H1 (cell line): ENCODE measurements around the gene TPSB2. TPM values are rescaled to one million over a fixed set of nuclear protein-coding genes. Genes with fewer than 3 reads are reported as not detected.

Source experiments
- CTCF ChIA-PET: fragments of 300-600 bp; sonication (Branson Sonifier 250); formaldehyde crosslinking; loops from one replicate; lab custom pipeline; 2021; ENCODE audit not compliant: partially characterized antibody; lab: Charles Lee
- POLR2A ChIA-PET: fragments of 300-600 bp; sonication (Branson Sonifier 250); formaldehyde crosslinking; loops from one replicate; lab custom pipeline; 2021; ENCODE audit warnings: inconsistent platforms; ENCODE audit not compliant: partially characterized antibody; lab: Charles Lee
- DNase-seq, 2 experiments: peaks; one replicate each; pipeline versions ENCODE4 v3.0.0 to v3.0.0-alpha.2; 2010 to 2022; ENCODE audit warnings: low spot score in 2 of 2, low read depth in 1 of 2, mixed read lengths in 1 of 2
- FAIRE-seq: peaks from 2 replicates; lab custom pipeline; 2011; peaks lifted over from hg19 to GRCh38; lab: Jason Lieb, UNC
- H2AFZ ChIP-seq: 2 replicates; pipeline ENCODE4 v1.8.1; 2012; ENCODE audit warnings: low read length, inconsistent platforms
- H2AK5ac ChIP-seq: 2 replicates; pipeline ENCODE4 v1.6.1; 2013; ENCODE audit warnings: low read depth, low read length
- H2BK120ac ChIP-seq: replicated peaks from 2 replicates; pipeline ENCODE3; 2013; ENCODE audit warnings: low read depth, low read length, inconsistent platforms
- H2BK12ac ChIP-seq: 2 replicates; pipeline ENCODE4 v1.6.1; 2013; ENCODE audit warnings: low read depth, low read length
- H2BK15ac ChIP-seq: 2 replicates; pipeline ENCODE4 v1.6.1; 2013; ENCODE audit warnings: low read length
- H2BK20ac ChIP-seq: 2 replicates; pipeline ENCODE4 v1.6.1; 2013; ENCODE audit warnings: low read length
- H2BK5ac ChIP-seq: 2 replicates; pipeline ENCODE4 v1.6.1; 2013; ENCODE audit warnings: low read depth, low read length
- H3K14ac ChIP-seq: 2 replicates; pipeline ENCODE4 v1.6.1; 2013; ENCODE audit warnings: inconsistent platforms; ENCODE audit not compliant: insufficient read length
- H3K18ac ChIP-seq: 2 replicates; pipeline ENCODE4 v1.6.1; 2013; ENCODE audit warnings: low read length; ENCODE audit errors: extremely low read depth
- H3K23ac ChIP-seq: 2 replicates; pipeline ENCODE4 v1.6.1; 2013; ENCODE audit warnings: inconsistent platforms; ENCODE audit not compliant: insufficient read length
- H3K23me2 ChIP-seq: 2 replicates; pipeline ENCODE4 v1.6.1; 2013; ENCODE audit warnings: low read depth, low read length
- H3K27ac ChIP-seq: 2 replicates; pipeline ENCODE4 v1.6.1; 2011; ENCODE audit warnings: low read depth, low read length, inconsistent platforms
- H3K27me3 ChIP-seq, 4 experiments: replicated peaks in 1 of 4; 1 replicate in 1 of 4; 2 replicates in 3 of 4; pipeline versions ENCODE4 v1.6.1 to v1.8.1; 2011 to 2013; ENCODE audit warnings: low read length in 3 of 4, mild to moderate bottlenecking in 3 of 4, inconsistent platforms in 2 of 4, mixed read lengths in 2 of 4, moderate library complexity in 1 of 4; ENCODE audit not compliant: control insufficient read depth in 3 of 4, insufficient read depth in 3 of 4; ENCODE audit errors: extremely low read depth in 1 of 4
- H3K36me3 ChIP-seq, 4 experiments: 2 replicates each; pipeline versions ENCODE4 v1.6.1 to v1.8.1; 2011 to 2013; ENCODE audit warnings: mild to moderate bottlenecking in 4 of 4, low read length in 3 of 4, moderate library complexity in 2 of 4, control low read depth in 1 of 4, inconsistent platforms in 1 of 4; ENCODE audit not compliant: insufficient read depth in 4 of 4, control insufficient read depth in 2 of 4
- H3K4ac ChIP-seq: replicated peaks from 2 replicates; pipeline ENCODE3; 2013; ENCODE audit warnings: low read length, low read depth, mixed read lengths, inconsistent platforms; ENCODE audit not compliant: insufficient read length
- H3K4me1 ChIP-seq, 4 experiments: replicated peaks in 1 of 4; 1 replicate in 1 of 4; 2 replicates in 3 of 4; pipeline versions ENCODE4 v1.6.1 to v1.8.1; 2011 to 2013; ENCODE audit warnings: low read length in 3 of 4, inconsistent platforms in 2 of 4, mixed read lengths in 1 of 4; ENCODE audit not compliant: insufficient read depth in 4 of 4, control insufficient read depth in 3 of 4
- H3K4me2 ChIP-seq, 2 experiments: 2 replicates each; pipeline versions ENCODE4 v1.6.1 to v1.8.1; 2011 to 2013; ENCODE audit warnings: low read depth in 2 of 2, low read length in 2 of 2, control low read depth in 1 of 2, inconsistent platforms in 1 of 2, mild to moderate bottlenecking in 1 of 2; ENCODE audit not compliant: insufficient read depth in 1 of 2
- H3K4me3 ChIP-seq, 4 experiments: fragments of 200-600, 300-600 bp in 1 of 4; sonication (generic), shearing (Covaris generic), sonication (Bioruptor Twin) in 1 of 4; 2 replicates each; pipeline versions ENCODE4 v1.5.1 to v1.8.1; 2011 to 2016; ENCODE audit warnings: low read length in 4 of 4, low read depth in 3 of 4, control low read depth in 2 of 4, inconsistent platforms in 2 of 4, mild to moderate bottlenecking in 2 of 4, mixed read lengths in 1 of 4, moderate library complexity in 1 of 4; ENCODE audit not compliant: insufficient read depth in 2 of 4; ENCODE audit errors: extremely low read depth in 1 of 4
- H3K56ac ChIP-seq: replicated peaks from 2 replicates; pipeline ENCODE3; 2013; ENCODE audit warnings: low read depth, mild to moderate bottlenecking, mixed read lengths, low read length, inconsistent platforms; ENCODE audit not compliant: insufficient read length
- H3K79me1 ChIP-seq: 2 replicates; pipeline ENCODE4 v1.6.1; 2013; ENCODE audit warnings: low read depth, low read length, control low read depth
- H3K79me2 ChIP-seq, 2 experiments: 2 replicates each; pipeline versions ENCODE4 v1.6.1 to v1.8.1; 2012 to 2013; ENCODE audit warnings: low read length in 2 of 2, mild to moderate bottlenecking in 2 of 2, inconsistent platforms in 1 of 2; ENCODE audit not compliant: insufficient read depth in 2 of 2, control insufficient read depth in 1 of 2
- H3K9ac ChIP-seq, 4 experiments: replicated peaks in 1 of 4; 1 replicate in 1 of 4; 2 replicates in 3 of 4; pipeline versions ENCODE4 v1.6.1 to v1.8.1; 2011 to 2013; ENCODE audit warnings: low read depth in 3 of 4, low read length in 3 of 4, control low read depth in 2 of 4, mild to moderate bottlenecking in 2 of 4, moderate library complexity in 2 of 4, inconsistent platforms in 1 of 4; ENCODE audit errors: extremely low read depth in 1 of 4
- H3K9me3 ChIP-seq, 2 experiments: 2 replicates each; pipeline versions ENCODE4 v1.6.1 to v1.8.1; 2012 to 2013; ENCODE audit warnings: mild to moderate bottlenecking in 2 of 2, moderate library complexity in 2 of 2, control low read depth in 1 of 2, inconsistent platforms in 1 of 2, low read depth in 1 of 2, low read length in 1 of 2, mixed read lengths in 1 of 2; ENCODE audit not compliant: insufficient read depth in 2 of 2
- H4K20me1 ChIP-seq, 2 experiments: replicated peaks in 1 of 2; 2 replicates each; pipeline versions ENCODE3 to v1.8.1; 2011 to 2013; ENCODE audit warnings: inconsistent platforms in 2 of 2, low read length in 2 of 2, mild to moderate bottlenecking in 1 of 2; ENCODE audit not compliant: insufficient read depth in 2 of 2, control insufficient read depth in 1 of 2
- H4K5ac ChIP-seq: 2 replicates; pipeline ENCODE4 v1.6.1; 2013; ENCODE audit warnings: low read length, low read depth, mixed read lengths, inconsistent platforms; ENCODE audit not compliant: insufficient read length
- H4K8ac ChIP-seq: 2 replicates; pipeline ENCODE4 v1.8.0; 2013; ENCODE audit warnings: mild to moderate bottlenecking, moderate library complexity, low read length, inconsistent platforms; ENCODE audit not compliant: insufficient read depth; ENCODE audit errors: extremely low read depth
- H4K91ac ChIP-seq: replicated peaks from 2 replicates; pipeline ENCODE3; 2013; ENCODE audit warnings: low read length, mixed read lengths, inconsistent platforms; ENCODE audit not compliant: insufficient read length
- SIRT6 ChIP-seq: IDR thresholded peaks from one replicate; pipeline ENCODE4 v1.7.1; 2012; ENCODE audit warnings: low read length, inconsistent platforms
- WGBS, 2 experiments: shearing (Covaris generic) in 1 of 2; methylation state at CpG; one replicate each; pipeline versions ENCODE4 v1.1.6 to v1.1.7; 2013 to 2015; ENCODE audit warnings: low lambda C conversion rate in 2 of 2, mixed read lengths in 2 of 2, inconsistent platforms in 1 of 2, low coverage in 1 of 2, missing lambda C conversion rate in 1 of 2; ENCODE audit not compliant: insufficient replicate concordance in 2 of 2, insufficient coverage in 1 of 2, insufficient read length in 1 of 2; ENCODE audit errors: extremely low coverage in 1 of 2, missing lambda C conversion rate in 1 of 2; 5-methylcytosine and 5-hydroxymethylcytosine counted together
- polyA plus RNA-seq, 7 experiments: library from polyadenylated mRNA; depleted of rRNA in 3 of 7; stranded (reverse) in 5 of 7; unstranded in 2 of 7; fragments of >200 nt in 5 of 7; fragments of 200-250 nt in 2 of 7; gene quantifications; 1 replicate in 5 of 7; 2 replicates in 1 of 7; 4 replicates in 1 of 7; pipeline versions ENCODE4 v1.2.1 to v1.2.3, GENCODE V29; 2011 to 2013; ENCODE audit warnings: missing spikeins in 2 of 7, mixed read lengths in 2 of 7
- total RNA-seq: library from RNA; stranded (reverse); fragmentation: NEBNext Ultra II Directional; extraction: Animal tissue kit (Norgen Biotek cat#: 25700); gene quantifications from 2 replicates; pipeline ENCODE4 v1.2.1, GENCODE V29; 2021

TPSB2 gene
- total and polyA plus RNA-seq, 2 of the 8 experiments (the other 6 are each of a cell fraction or from before 2014, with no cell fraction given), result 0.08 TPM; not detected in 1

GRCh38 chr16:1260101-1260680, 30.2 kb upstream of the TPSB2 start:
- POLR2A ChIA-PET, result interaction anchor here (0.8 kb wide), 1 partner anchor 72 kb away, joined by 3 read pairs; no protein-coding TSS in a partner anchor
- FAIRE-seq (no peak), DNase-seq (no peak)
- Histone ChIP-seq H3K18ac (no peak overlapping the region), H2BK120ac (no peak overlapping the region), H3K4ac (no peak overlapping the region), H4K8ac (no peak overlapping the region; the same call in none of the 2 replicates), H3K56ac (no peak overlapping the region), H2BK15ac (peak overlapping the region; percentile 72; the same call in 1 of the 2 replicates), H2BK12ac (no peak overlapping the region), H3K27me3 (peaks cover 0 to 28% (median 14%) of the 10 kb centered on the region in 4 experiments; a peak in 5 of 7 replicates), H3K9me3 (peaks cover 0 to 2% of the 10 kb centered on the region in 2 experiments; a peak in 1 of 4 replicates), H3K79me2 (no peaks in the 10 kb centered on the region), H3K23ac (no peak overlapping the region), H3K27ac (no peak overlapping the region), H4K20me1 (peaks cover 0 to 7% of the 10 kb centered on the region in 2 experiments), H3K36me3 (no peaks in the 10 kb centered on the region; a peak in 1 of 8 replicates), H2AFZ (no peak overlapping the region), H3K23me2 (peaks cover 3% of the 10 kb centered on the region; the same call in 1 of the 2 replicates), H4K91ac (no peak overlapping the region), H3K14ac (no peak overlapping the region), H2BK20ac (no peak overlapping the region), H2AK5ac (no peak overlapping the region), H3K79me1 (no peaks in the 10 kb centered on the region; the same call in 1 of the 2 replicates), H3K4me1 (peaks cover 0 to 11% (median 8%) of the 10 kb centered on the region in 4 experiments; a peak in 6 of 7 replicates), H3K4me2 (no peak overlapping the region), H3K4me3 (no peak overlapping the region), H2BK5ac (no peak overlapping the region), H3K9ac (no peak overlapping the region), H4K5ac (no peak overlapping the region)
- CTCF ChIA-PET, result interaction anchor here (1.0 kb wide), 1 partner anchor 79 kb away, joined by 3 read pairs; no protein-coding TSS in a partner anchor
- WGBS, 2 experiments, result 80% methylated on average over 35 of the region's 36 CpGs; no CpG with 5 or more reads in 1 of the 2 experiments
- TF ChIP-seq SIRT6, result no peak
